Lower leg skin (tissue), 3 donors: ENCODE data around the gene TBC1D22A.

Source experiments
- POLR2A ChIP-seq, 2 donors: fragments of 450-650 bp; IDR thresholded peaks; one replicate each; pipeline ENCODE4 v1.6.1; 2016 to 2017; ENCODE audit warnings: antibody characterized with exemption in 2 of 2, mild to moderate bottlenecking in 1 of 2, moderate library complexity in 1 of 2
- TF ChIP-seq, protein P1 (sequence below), 3 donors: fragments of 450-650 bp; IDR thresholded peaks; one replicate each; pipeline ENCODE4 v1.5.1; 2016; ENCODE audit warnings: antibody characterized with exemption in 3 of 3, mild to moderate bottlenecking in 3 of 3, moderate library complexity in 2 of 3

DNA sequence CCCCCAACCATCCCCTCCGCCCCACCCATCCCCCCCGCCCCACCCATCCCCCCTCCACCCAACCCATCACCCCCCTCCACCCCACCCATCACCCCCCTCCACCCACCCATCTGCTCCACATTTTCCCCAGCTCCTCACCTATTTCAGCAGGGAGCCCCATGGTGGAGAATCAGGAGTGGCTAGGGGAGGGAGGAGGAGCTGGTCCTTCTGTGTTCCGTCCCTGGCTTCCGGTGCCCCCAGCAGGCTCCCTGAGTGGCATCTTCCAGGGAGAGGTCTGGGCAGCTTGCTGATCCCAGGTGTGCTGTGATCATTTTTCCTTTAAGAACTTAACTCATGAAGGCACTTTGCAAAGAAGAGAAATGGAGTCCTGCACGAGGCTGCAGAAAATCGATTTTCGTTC, 365.8 kb downstream of the TBC1D22A start:
- TF ChIP-seq, protein P1, sequence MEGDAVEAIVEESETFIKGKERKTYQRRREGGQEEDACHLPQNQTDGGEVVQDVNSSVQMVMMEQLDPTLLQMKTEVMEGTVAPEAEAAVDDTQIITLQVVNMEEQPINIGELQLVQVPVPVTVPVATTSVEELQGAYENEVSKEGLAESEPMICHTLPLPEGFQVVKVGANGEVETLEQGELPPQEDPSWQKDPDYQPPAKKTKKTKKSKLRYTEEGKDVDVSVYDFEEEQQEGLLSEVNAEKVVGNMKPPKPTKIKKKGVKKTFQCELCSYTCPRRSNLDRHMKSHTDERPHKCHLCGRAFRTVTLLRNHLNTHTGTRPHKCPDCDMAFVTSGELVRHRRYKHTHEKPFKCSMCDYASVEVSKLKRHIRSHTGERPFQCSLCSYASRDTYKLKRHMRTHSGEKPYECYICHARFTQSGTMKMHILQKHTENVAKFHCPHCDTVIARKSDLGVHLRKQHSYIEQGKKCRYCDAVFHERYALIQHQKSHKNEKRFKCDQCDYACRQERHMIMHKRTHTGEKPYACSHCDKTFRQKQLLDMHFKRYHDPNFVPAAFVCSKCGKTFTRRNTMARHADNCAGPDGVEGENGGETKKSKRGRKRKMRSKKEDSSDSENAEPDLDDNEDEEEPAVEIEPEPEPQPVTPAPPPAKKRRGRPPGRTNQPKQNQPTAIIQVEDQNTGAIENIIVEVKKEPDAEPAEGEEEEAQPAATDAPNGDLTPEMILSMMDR (IDR thresholded peaks at IDR 0.05): no peak
- TF ChIP-seq POLR2A (IDR thresholded peaks at IDR 0.05): no peak
